ENCODE data around the gene MRPS18B.
A peak's percentile ranks its signal among the peaks of the same experiment; 100 is the strongest.

DNA sequence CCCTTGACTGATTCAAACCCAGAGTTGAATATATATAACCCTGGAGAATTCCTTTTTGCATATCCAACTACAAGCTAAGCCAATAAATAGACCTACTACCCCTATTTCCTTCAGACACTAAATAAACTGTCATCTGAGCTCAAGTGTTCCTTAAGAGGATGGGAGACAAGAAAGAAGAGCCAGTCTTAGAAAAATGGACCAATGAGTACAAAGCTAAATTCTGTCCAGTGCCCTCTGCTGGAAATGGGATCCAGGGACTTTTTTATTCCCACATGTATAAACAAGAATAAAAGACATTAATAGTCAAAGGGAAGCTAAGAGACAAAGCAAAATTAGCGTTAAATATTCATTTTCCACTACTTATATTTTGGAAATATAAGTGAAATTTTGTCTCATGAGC lies 5.4 kb upstream of the MRPS18B start:
- TF ChIP-seq POLR2A (IDR thresholded peaks at IDR 0.05) = no peak
- TF ChIP-seq, protein P1, sequence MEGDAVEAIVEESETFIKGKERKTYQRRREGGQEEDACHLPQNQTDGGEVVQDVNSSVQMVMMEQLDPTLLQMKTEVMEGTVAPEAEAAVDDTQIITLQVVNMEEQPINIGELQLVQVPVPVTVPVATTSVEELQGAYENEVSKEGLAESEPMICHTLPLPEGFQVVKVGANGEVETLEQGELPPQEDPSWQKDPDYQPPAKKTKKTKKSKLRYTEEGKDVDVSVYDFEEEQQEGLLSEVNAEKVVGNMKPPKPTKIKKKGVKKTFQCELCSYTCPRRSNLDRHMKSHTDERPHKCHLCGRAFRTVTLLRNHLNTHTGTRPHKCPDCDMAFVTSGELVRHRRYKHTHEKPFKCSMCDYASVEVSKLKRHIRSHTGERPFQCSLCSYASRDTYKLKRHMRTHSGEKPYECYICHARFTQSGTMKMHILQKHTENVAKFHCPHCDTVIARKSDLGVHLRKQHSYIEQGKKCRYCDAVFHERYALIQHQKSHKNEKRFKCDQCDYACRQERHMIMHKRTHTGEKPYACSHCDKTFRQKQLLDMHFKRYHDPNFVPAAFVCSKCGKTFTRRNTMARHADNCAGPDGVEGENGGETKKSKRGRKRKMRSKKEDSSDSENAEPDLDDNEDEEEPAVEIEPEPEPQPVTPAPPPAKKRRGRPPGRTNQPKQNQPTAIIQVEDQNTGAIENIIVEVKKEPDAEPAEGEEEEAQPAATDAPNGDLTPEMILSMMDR (IDR thresholded peaks at IDR 0.05) = peak in 3 of 6 experiments; percentile 8 to 21 (median 20)

Data from Peyer's patch (tissue), 4 donors.